Heart right ventricle (tissue), 16 donors: ENCODE data around the gene CHMP1B. TPM values are rescaled to one million over a fixed set of nuclear protein-coding genes. Genes with fewer than 3 reads are reported as not detected.
A peak's percentile ranks its signal among the peaks of the same experiment; 100 is the strongest.

ENCODE experiments used
- ATAC-seq, 8 donors: fragments of 200-7000 bp; cut with Tn5 transposase; one replicate each; pipeline ENCODE4 v1.9.1; 2020; ENCODE audit warnings: mild to moderate bottlenecking in 8 of 8, moderate library complexity in 8 of 8, moderate number of reproducible peaks in 1 of 8
- DNase-seq, 2 donors: peaks; one replicate each; pipeline ENCODE4 v3.0.0-alpha.2; 2020
- H3K27ac ChIP-seq, 10 donors: fragments of 200-600 bp; sonication (generic) in 2 of 10; one replicate each; pipeline versions ENCODE4 v1.5.0 to v1.8.0; 2020 to 2022; ENCODE audit warnings: mild to moderate bottlenecking in 3 of 10
- H3K27me3 ChIP-seq, 7 donors: fragments of 200-600 bp; one replicate each; pipeline ENCODE4 v1.8.0; 2021 to 2022; ENCODE audit warnings: mild to moderate bottlenecking in 2 of 7
- H3K36me3 ChIP-seq, 9 donors: fragments of 200-600 bp; sonication (generic) in 1 of 9; one replicate each; pipeline versions ENCODE4 v1.5.0 to v1.8.0; 2020 to 2022; ENCODE audit warnings: mild to moderate bottlenecking in 2 of 9
- H3K4me1 ChIP-seq, 9 donors: fragments of 200-600 bp; sonication (generic) in 1 of 9; one replicate each; pipeline versions ENCODE4 v1.5.0 to v1.8.0; 2020 to 2022; ENCODE audit warnings: mild to moderate bottlenecking in 4 of 9
- H3K4me3 ChIP-seq, 10 donors: fragments of 200-600 bp; sonication (generic) in 2 of 10; one replicate each; pipeline versions ENCODE4 v1.5.0 to v1.8.0; 2020 to 2022; ENCODE audit warnings: mild to moderate bottlenecking in 7 of 10, moderate library complexity in 2 of 10
- H3K9me3 ChIP-seq, 11 donors: fragments of 200-600 bp in 10 of 11; sonication (generic) in 2 of 11; one replicate each; pipeline versions ENCODE4 v1.5.0 to v1.8.0; 2013 to 2022; ENCODE audit warnings: mild to moderate bottlenecking in 2 of 11, control low read depth in 1 of 11, moderate library complexity in 1 of 11
- WGBS, 2 donors: extraction: QIAGEN DNeasy Blood & Tissue Kit; methylation state at CpG; one replicate each; pipeline ENCODE4 v1.1.7; 2013; ENCODE audit warnings: inconsistent platforms in 1 of 2; 5-methylcytosine and 5-hydroxymethylcytosine counted together
- intact Hi-C, 10 donors: fragments of 100-400 bp; cut with DNase I; formaldehyde crosslinking; loops; one replicate each; pipeline versions ENCODE4 v1.11.1 to v1.14.2; 2022
- polyA plus RNA-seq, 2 donors: library from polyadenylated mRNA; stranded (reverse); fragments of 200-250 nt; gene quantifications; one replicate each; pipeline ENCODE4 v1.2.3, GENCODE V29; 2013
- total RNA-seq, 10 donors: library from RNA; stranded (reverse); fragmentation: NEBNext Ultra II Directional in 3 of 10; extraction: Animal tissue kit (Norgen Biotek cat#: 25700) in 3 of 10; gene quantifications; one replicate each; pipeline versions ENCODE4 v1.2.1 to v1.2.4, GENCODE V29; 2021 to 2023
- TF ChIP-seq, protein P1 (sequence below), 9 donors: fragments of 200-600 bp; sonication (generic) in 2 of 9; IDR thresholded peaks; one replicate each; pipeline versions ENCODE4 v1.5.0 to v1.8.0; 2021 to 2022; ENCODE audit warnings: antibody characterized with exemption in 9 of 9, mild to moderate bottlenecking in 5 of 9, moderate library complexity in 1 of 9
- donor health status: Arrhythmogenic right ventricular cardiomyopathy.
- donor health status: ischemic (EF 13 %, LVEDD 7.1; RV severe dilation, severe dysfunction).
- donor health status: healthy with polysubstance abuse.
- donor health status: DM: no; HTN: yes; CAD: no.
- donor health status: DM: no; HTN: no; CAD: no.
- donor health status: ischemic (EF 25% LVEDD 6.9; RV normal size, moderate dysfunction).
- donor health status: ischemic (EF 25% LVEDD 5.7; RV mildly dilated, moderate dysfunction).
- donor health status: healthy.
- donor health status: DM: yes; HTN: yes; CAD: no.
- donor health status: Ischemic cardiomyopathy.
- donor health status: ischemic (EF 35%, LVEDD 5.7; RV mildly dilated, moderate dysfunction).
- donor health status: nonischemic (EF 11% LVEDD 7.7; RV severe dilation, severe dysfunction).
- donor health status: DM: yes; HTN: yes; CAD: no.
- donor health status: PGD.
- donor health status: ischemic (EF 29% LVEDD 5.4; RV normal size, mild dysfunction).
- donor health status: nonischemic (EF 23%, LVEDD 6.1; RV moderate dilation, normal function).

CHMP1B gene
- total and polyA plus RNA-seq, 12 donors = 16.3 to 53.7 (median 36.3) TPM

GRCh38 chr18:11807233-11807632 lies 44.0 kb upstream of the CHMP1B start:
- H3K4me3 ChIP-seq = no peak overlapping the region
- no peaks in the 10 kb centered on the region for H3K9me3 ChIP-seq
- intact Hi-C loops = loop anchor here in 2 of 10 donors (2.0 to 10.0 kb wide), 2 partner anchors 44 to 72 kb away; partner anchors contain the start of gene CHMP1B (in 1 of the 2)
- no peaks in the 10 kb centered on the region for H3K27me3 ChIP-seq
- no peak overlapping the region for H3K27ac ChIP-seq
- DNase-seq (no peak), ATAC-seq (peak in 1 of 8 donors; percentile 46)
- TF ChIP-seq, protein P1, sequence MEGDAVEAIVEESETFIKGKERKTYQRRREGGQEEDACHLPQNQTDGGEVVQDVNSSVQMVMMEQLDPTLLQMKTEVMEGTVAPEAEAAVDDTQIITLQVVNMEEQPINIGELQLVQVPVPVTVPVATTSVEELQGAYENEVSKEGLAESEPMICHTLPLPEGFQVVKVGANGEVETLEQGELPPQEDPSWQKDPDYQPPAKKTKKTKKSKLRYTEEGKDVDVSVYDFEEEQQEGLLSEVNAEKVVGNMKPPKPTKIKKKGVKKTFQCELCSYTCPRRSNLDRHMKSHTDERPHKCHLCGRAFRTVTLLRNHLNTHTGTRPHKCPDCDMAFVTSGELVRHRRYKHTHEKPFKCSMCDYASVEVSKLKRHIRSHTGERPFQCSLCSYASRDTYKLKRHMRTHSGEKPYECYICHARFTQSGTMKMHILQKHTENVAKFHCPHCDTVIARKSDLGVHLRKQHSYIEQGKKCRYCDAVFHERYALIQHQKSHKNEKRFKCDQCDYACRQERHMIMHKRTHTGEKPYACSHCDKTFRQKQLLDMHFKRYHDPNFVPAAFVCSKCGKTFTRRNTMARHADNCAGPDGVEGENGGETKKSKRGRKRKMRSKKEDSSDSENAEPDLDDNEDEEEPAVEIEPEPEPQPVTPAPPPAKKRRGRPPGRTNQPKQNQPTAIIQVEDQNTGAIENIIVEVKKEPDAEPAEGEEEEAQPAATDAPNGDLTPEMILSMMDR (IDR thresholded peaks at IDR 0.05) = no peak
- H3K36me3 ChIP-seq = no peaks in the 10 kb centered on the region
- H3K4me1 ChIP-seq = peaks cover 0 to 5% (median 0%) of the 10 kb centered on the region in 9 donors
- WGBS, 2 donors = 83 to 92% methylated on average over 7 of the region's 7 CpGs

DNA sequence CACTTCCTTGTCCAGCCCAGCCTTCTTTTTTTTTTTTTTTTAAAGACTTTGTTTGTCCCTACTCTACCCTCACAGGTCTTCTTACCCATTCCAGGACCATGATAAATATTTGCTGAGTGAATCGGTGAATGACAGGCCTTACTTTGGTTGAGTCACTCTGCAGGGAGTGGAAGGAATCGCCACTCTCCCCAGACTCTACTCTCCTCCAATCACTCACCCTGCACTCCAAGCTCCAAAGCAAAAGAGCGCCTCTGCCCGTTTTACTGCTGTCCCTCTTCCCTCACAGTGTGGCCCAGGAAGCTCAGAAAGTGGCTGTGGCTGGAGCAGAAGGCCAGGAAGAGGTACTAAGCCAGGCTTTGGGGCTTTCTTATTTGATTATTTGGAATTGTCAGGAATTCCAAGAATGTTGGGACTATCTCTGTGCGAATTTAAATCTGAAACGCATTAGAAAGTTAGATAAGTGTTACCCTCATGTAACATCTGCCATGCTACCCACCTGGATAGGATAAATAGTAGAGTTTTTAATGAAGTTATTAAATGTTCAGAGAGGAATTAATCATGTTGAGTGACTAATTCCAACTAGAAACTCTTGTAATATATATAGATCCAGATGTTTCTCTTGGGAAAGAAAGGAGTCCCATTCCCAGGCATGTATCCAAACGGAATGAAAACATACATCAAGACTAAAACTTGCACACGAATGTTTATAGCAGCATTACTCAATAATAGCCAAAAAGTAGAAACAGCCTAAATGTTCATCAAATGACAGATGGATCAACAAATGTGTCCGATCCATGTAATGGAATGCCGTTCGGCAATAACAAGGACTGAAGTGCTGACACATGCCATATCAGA lies 43.0 kb upstream of the CHMP1B start:
- 63 to 66% methylated on average over 11 of the region's 11 CpGs for WGBS, 2 donors
- H3K4me3 ChIP-seq = no peak overlapping the region
- ATAC-seq = no peak
- H3K36me3 ChIP-seq = no peaks in the 10 kb centered on the region
- no peaks in the 10 kb centered on the region for H3K9me3 ChIP-seq
- no peaks in the 10 kb centered on the region for H3K27me3 ChIP-seq
- H3K4me1 ChIP-seq = peaks cover 0 to 5% (median 0%) of the 10 kb centered on the region in 9 donors
- no peak for DNase-seq
- TF ChIP-seq, protein P1 (IDR thresholded peaks at IDR 0.05) = no peak
- intact Hi-C loops = loop anchor here in 1 of 10 donors (10.0 kb wide), 1 partner anchor 73 kb away; no protein-coding TSS in a partner anchor
- H3K27ac ChIP-seq = no peak overlapping the region

GRCh38 chr18:11809895-11810294 lies 41.3 kb upstream of the CHMP1B start:
- ATAC-seq = no peak
- no peak overlapping the region for H3K4me3 ChIP-seq
- DNase-seq = no peak
- H3K9me3 ChIP-seq = no peaks in the 10 kb centered on the region
- H3K27me3 ChIP-seq = no peaks in the 10 kb centered on the region
- 93 to 94% methylated on average over 6 of the region's 6 CpGs for WGBS, 2 donors
- no peaks in the 10 kb centered on the region for H3K36me3 ChIP-seq
- H3K27ac ChIP-seq = no peak overlapping the region
- TF ChIP-seq, protein P1 (IDR thresholded peaks at IDR 0.05) = no peak
- peaks cover 0 to 5% (median 0%) of the 10 kb centered on the region in 9 donors for H3K4me1 ChIP-seq
- intact Hi-C loops = loop anchor here in 1 of 10 donors (10.0 kb wide), 1 partner anchor 75 kb away; no protein-coding TSS in a partner anchor

GRCh38 chr18:11810379-11810778 lies 40.8 kb upstream of the CHMP1B start:
- Histone ChIP-seq H3K36me3 (no peaks in the 10 kb centered on the region), H3K27ac (no peak overlapping the region), H3K4me3 (no peak overlapping the region), H3K27me3 (no peaks in the 10 kb centered on the region), H3K9me3 (no peaks in the 10 kb centered on the region), H3K4me1 (peaks cover 0 to 5% (median 0%) of the 10 kb centered on the region in 9 donors)
- TF ChIP-seq, protein P1 (IDR thresholded peaks at IDR 0.05) = no peak
- no peak for DNase-seq
- intact Hi-C loops = no loop called here
- 81 to 91% methylated on average over 3 of the region's 3 CpGs for WGBS, 2 donors
- ATAC-seq = no peak
